HG03066 (cell line): ENCODE results near the gene SEMA6D.

ENCODE experiments used
- ATAC-seq: cut with Tn5 transposase; IDR thresholded peaks from one replicate; pipeline ENCODE4 v1.9.1; 2021; ENCODE audit warnings: low read depth; ENCODE audit not compliant: unreplicated experiment

The SEMA6D gene

GRCh38 chr15:47741907-47742306 is 24.6 kb downstream of the SEMA6D start:
- no peak for ATAC-seq

- ATAC-seq: no peak
Observed at GRCh38 chr15:47742334-47742733, 25.0 kb downstream of the SEMA6D start.

- no peak for ATAC-seq
Observed at GRCh38 chr15:47742742-47743141, 25.4 kb downstream of the SEMA6D start.

- no peak for ATAC-seq
Observed at GRCh38 chr15:47743385-47743784, 26.1 kb downstream of the SEMA6D start.

GRCh38 chr15:47743886-47744285 is 26.6 kb downstream of the SEMA6D start:
- ATAC-seq: no peak

- no peak for ATAC-seq
Observed at GRCh38 chr15:47744496-47744895, 27.2 kb downstream of the SEMA6D start.

GRCh38 chr15:47744973-47745372 is 27.7 kb downstream of the SEMA6D start:
- ATAC-seq: no peak

GRCh38 chr15:47746516-47746915 is 29.2 kb downstream of the SEMA6D start:
- ATAC-seq: no peak

GRCh38 chr15:47750030-47750739 is 32.9 kb downstream of the SEMA6D start:
- ATAC-seq: no peak

- ATAC-seq: no peak
Observed at GRCh38 chr15:47750740-47751262, 33.5 kb downstream of the SEMA6D start.

- no peak for ATAC-seq
Observed at GRCh38 chr15:47753591-47753990, 36.3 kb downstream of the SEMA6D start.

- ATAC-seq: no peak
Observed at GRCh38 chr15:47754312-47754711, 37.0 kb downstream of the SEMA6D start.

GRCh38 chr15:47755941-47756340 is 38.6 kb downstream of the SEMA6D start:
- no peak for ATAC-seq

- no peak for ATAC-seq
Observed at GRCh38 chr15:47756872-47757271, 39.6 kb downstream of the SEMA6D start.

GRCh38 chr15:47757331-47757730 is 40.0 kb downstream of the SEMA6D start:
- no peak for ATAC-seq

GRCh38 chr15:47762621-47763020 is 45.3 kb downstream of the SEMA6D start:
- ATAC-seq: no peak

GRCh38 chr15:47764666-47765065 is 47.4 kb downstream of the SEMA6D start:
- no peak for ATAC-seq

GRCh38 chr15:47766406-47766805 is 49.1 kb downstream of the SEMA6D start:
- ATAC-seq: no peak

- no peak for ATAC-seq
Observed at GRCh38 chr15:47767035-47767434, 49.7 kb downstream of the SEMA6D start.

GRCh38 chr15:47768735-47769134 is 51.4 kb downstream of the SEMA6D start:
- no peak for ATAC-seq

- no peak for ATAC-seq
Observed at GRCh38 chr15:47769166-47769565, 51.9 kb downstream of the SEMA6D start.

GRCh38 chr15:47773143-47773542 is 55.8 kb downstream of the SEMA6D start:
- no peak for ATAC-seq
